AG20443 (cell line): ENCODE measurements around the gene CHST5.
A peak's percentile ranks its signal among the peaks of the same experiment; 100 is the strongest.
"Not testable (repeated sequence)": the region's sequence is repeated elsewhere in the genome, so short reads cannot be mapped to it uniquely, and the experiment has no call there.

ENCODE experiments used
- DNase-seq: peaks from one replicate; pipeline ENCODE4 v3.0.0; 2012; ENCODE audit warnings: low spot score, mixed read lengths

The CHST5 gene

DNA sequence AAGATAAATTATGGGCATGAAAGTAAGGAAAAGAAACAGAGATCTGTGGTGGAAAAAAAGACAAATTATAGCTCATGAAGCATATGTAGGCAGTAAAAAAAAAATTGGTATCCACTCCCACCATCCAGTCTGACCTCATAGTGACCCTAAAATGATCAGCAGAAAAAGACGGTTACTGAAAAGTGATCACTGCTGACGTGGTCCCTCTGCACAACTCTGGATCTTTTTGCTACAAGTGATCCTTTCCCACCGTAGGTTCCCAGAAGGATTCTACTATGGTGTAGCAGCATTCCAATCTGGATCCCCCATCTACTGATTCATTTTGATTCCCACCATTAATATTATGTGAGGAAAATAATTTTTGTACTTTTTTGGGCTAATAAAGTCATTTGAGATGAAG, 29.8 kb downstream of the CHST5 start:
- no peak for DNase-seq

DNA sequence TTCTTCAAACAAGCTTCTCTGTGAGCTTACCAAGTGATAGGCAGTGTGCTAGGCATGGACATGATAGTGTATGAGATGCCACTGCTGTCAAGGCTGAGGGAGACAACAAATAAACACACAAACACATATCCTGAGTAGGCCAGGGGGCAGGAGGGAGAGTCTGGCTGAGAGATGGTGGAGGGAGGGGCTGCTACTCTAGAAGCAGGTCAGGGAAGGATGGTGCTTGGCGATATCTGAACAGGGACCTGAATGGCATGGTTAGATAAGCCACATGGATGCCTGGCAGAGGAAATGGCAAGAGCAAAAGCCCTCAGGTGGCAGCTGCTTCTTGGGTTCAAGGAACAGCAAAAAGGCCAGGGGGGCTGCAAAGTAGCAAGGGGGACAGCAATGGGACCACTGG, 32.1 kb downstream of the CHST5 start:
- DNase-seq = no peak

DNA sequence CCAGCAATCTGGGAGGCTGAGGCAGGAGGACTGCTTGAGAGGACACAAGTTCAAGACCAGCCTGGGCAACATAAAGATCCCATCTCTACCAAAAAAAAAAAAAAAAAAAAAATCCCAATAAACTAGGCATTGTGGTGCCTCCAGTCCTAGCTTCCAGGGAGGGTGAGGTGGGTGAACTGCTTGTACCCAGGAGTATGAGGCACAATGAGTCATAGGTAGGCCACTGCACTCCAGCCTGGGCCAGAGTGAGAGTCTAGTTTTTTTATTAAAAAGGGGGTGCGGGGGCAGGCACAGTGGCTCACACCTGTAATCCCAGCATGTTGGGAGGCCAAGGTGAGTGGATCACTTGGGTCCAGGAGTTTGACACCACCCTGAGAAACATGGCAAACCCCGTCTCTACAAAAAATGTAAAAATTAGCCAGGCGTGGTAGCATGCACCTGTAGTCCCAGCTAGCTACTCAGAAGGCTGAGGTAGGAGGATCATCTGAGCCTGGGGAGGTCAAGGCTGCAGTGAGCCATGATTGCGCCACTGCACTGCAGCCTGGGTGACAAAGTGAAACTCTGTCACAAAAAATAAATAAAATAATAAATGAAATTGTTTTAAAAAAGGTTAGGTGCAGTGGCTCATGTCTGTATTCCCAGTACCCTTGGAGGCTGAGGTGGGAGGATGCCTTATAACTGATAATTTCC, 32.8 kb downstream of the CHST5 start:
- no peak for DNase-seq

DNA sequence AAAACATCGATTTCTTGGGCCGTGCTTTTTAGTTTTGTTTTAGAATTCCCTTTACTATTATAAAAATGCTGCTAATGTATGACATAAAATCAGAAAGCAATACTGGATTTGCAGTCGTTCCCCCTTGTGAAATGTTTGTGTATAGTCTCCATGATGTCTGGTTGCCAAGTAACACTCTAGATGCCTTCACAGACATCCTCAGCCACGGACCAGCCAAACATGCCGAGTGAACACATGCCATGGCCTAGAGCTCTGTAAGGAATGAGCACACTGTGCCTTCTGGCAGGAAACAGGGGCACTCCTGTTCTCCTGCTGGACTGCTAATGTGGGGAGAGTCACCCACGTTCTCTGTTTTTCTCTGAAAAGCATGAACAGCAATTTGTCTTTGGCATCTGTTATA, 34.1 kb downstream of the CHST5 start:
- DNase-seq = peak; percentile 47

DNA sequence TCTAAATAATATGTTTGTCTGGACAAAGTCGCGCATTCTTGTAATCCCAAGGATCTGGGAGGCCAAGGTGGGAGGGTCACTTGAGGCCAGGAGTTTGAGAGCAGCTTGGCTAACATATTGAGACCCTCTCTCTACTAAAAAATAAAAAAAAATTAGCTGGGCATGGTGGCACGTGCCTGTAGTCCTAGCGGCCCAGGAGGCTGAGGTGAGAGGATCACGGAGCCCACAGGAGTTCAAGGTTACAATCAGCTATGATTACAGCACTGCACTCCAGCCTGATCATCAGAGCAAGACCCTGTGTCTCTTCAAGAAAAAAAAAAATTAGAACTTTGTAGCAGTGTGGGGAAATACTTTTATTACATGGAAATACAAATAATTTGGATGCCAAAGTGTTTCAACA, 34.5 kb downstream of the CHST5 start:
- DNase-seq = no peak

- DNase-seq = not testable (repeated sequence)
These were observed 37.1 kb downstream of the CHST5 start for GRCh38 chr16:75498605-75499322.

GRCh38 chr16:75497558-75497957, 38.4 kb downstream of the CHST5 start:
- DNase-seq = peak; percentile 12

GRCh38 chr16:75495076-75495674, 40.7 kb downstream of the CHST5 start, which contains the start of gene CHST6:
Gene CHST6, minus strand, starts transcription at chr16:75495441. Its CDS starts 15,613 bp downstream, at chr16:75479828.
- DNase-seq = peak; percentile 61

GRCh38 chr16:75494661-75495075, 41.2 kb downstream of the CHST5 start:
- no peak for DNase-seq

DNA sequence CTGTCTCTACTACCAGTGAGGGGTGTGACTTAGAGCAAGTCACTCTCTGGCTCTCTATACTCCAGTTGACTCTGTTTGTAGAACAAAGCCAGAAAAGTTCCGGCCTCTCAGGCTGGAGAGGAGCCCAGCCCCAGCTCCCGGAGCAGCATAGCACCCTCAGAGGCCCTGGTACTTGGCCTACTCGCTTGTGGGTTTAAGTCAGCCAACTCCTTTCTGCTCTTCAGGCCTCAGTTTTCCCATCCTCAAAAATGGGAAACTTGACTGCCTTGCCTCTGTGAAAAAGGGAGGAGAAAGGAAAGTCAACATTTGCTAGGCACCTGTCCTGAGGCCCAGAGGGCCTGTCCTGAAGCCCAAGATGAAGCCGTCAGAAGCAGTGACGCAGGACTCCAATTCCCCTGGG, 41.7 kb downstream of the CHST5 start:
- DNase-seq = no peak

GRCh38 chr16:75491876-75492275, 44.0 kb downstream of the CHST5 start:
- DNase-seq = no peak

GRCh38 chr16:75488322-75488721, 47.6 kb downstream of the CHST5 start:
- no peak for DNase-seq

GRCh38 chr16:75486676-75487313, 49.1 kb downstream of the CHST5 start:
- no peak for DNase-seq

DNA sequence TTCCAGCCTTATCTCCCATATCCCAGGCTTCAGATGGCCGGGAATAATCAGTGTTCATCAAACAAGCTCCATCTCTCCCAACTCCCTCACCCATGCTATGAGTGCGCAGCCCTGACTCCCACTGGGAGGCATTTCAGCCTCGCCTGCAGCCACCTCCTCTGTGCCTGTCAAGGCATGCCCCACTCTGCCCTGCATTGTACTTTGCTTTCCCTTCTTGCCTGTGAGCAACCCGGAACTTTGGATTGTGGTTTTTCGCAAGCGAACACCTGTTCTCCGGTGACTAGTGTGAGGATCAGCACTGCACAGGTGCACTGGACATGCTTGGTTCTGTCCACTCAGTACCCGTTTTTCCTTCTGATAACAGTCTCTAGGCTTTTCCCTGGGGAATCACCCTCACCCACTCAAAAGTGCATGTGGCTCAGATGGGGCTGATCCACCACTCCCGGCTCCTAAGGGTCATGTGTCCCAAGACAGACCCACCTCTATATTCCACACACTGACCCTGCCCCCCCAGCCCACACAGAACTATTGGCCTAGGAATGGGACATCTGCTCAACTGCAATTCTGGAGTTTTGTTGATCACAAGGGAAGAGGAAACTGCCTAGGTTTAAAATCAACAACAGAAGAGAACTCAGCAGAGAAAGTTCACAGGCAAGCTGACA, 49.8 kb downstream of the CHST5 start:
- DNase-seq = no peak

DNA sequence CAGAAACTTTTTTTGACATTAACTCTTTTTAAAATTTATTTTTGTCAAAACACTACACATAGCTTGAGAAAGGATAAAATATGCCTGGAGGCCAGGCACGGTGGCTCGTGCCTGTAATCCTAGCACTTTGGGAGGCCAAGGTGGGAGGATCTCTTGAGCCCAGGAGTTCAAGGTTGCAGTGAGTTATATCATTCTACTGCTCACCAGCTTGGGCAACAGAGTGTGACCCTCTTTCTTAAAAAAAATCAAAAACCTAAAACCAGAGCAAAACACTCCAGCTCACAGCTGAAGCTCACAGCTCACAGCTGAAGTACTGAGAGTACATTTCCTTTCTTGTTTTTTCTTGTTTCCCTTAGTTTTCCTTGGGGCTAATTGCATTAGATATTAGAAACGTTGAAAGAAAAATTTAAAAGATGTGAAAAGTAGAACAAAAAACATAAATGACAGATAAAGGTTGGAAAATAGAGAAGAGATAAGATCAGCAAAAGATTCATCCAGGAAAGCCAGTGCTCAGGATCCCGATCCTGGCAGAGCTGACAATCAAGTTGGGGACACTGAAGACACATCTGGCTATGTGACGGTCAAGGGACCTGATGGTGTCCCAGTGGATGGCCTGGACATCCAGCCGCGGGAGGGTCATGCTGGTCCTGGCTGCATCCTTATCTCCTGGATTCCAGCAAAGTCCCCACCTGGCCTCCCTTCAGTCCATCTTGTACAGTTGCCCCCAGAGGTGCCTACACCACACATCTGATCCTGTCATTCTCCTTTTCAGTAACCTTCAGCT, 50.5 kb downstream of the CHST5 start:
- DNase-seq = no peak

- DNase-seq = no peak
These were observed 52.7 kb downstream of the CHST5 start for GRCh38 chr16:75483222-75483621.

GRCh38 chr16:75482434-75483205, 53.3 kb downstream of the CHST5 start:
- no peak for DNase-seq

DNA sequence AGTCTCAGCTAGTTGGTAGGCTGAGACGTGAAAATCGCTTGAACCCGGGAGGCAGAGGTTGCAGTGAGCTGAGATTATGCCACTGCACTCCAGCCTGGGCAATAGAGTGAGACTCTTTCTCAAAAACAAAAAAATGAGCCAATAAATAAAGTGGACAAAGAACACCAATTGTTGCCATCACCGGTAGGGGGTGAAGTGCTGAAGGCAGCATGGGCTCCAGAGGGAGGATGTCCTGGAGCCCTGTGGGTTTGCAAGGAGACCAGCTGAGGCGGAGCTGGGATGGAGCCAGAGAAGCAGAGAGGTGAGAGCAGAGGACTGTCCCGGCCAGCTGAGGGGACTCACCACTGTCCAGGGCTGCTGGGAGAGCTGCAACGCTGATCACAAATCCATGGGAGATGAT, 54.4 kb downstream of the CHST5 start:
- DNase-seq = no peak

- no peak for DNase-seq
These were observed 56.4 kb downstream of the CHST5 start for GRCh38 chr16:75479421-75479990.
